HEK293 (cell line): ENCODE results near the gene JADE3.
A peak's percentile ranks its signal among the peaks of the same experiment; 100 is the strongest.

ENCODE experiments used
- CTCF ChIA-PET: fragments of 350-600 bp; formaldehyde crosslinking; extraction: SDS; loops from one replicate; lab custom pipeline; 2021; ENCODE audit warnings: antibody characterized with exemption; lab: Yijun Ruan, JAX
- POLR2A ChIA-PET: fragments of 300-600 bp; formaldehyde crosslinking; extraction: SDS; loops from one replicate; lab custom pipeline; 2020; ENCODE audit warnings: antibody characterized with exemption, inconsistent platforms; lab: Yijun Ruan, JAX
- H3K27ac ChIP-seq: fragments of 200-500 bp; sonication (Bioruptor generic); 2 replicates; pipeline ENCODE4 v1.5.1; 2014; ENCODE audit warnings: low read depth, low read length, control low read depth, inconsistent platforms; ENCODE audit errors: extremely low read depth
- H3K36me3 ChIP-seq, 2 experiments: fragments of 200-500 bp in 1 of 2; sonication (Bioruptor generic) in 1 of 2; 1 replicate in 1 of 2; 2 replicates in 1 of 2; pipeline ENCODE4 v1.5.1; 2014 to 2017; ENCODE audit warnings: inconsistent platforms in 2 of 2, low read length in 2 of 2; ENCODE audit not compliant: control insufficient read depth in 2 of 2, insufficient read depth in 1 of 2
- H3K4me1 ChIP-seq: fragments of 200-500 bp; sonication (Bioruptor generic); 2 replicates; pipeline ENCODE4 v1.5.1; 2014; ENCODE audit warnings: mild to moderate bottlenecking, low read length, inconsistent platforms; ENCODE audit not compliant: control insufficient read depth, insufficient read depth
- H3K4me3 ChIP-seq: 2 replicates; pipeline ENCODE4 v1.5.1; 2011; ENCODE audit warnings: low read depth, mild to moderate bottlenecking, control low read depth, low read length, moderate library complexity
- H3K9me3 ChIP-seq: fragments of 200-500 bp; sonication (Bioruptor generic); 2 replicates; pipeline ENCODE4 v1.5.1; 2014; ENCODE audit warnings: low read depth, low read length, inconsistent platforms; ENCODE audit not compliant: control insufficient read depth, insufficient read depth
- HOXC10 ChIP-seq: sonication (generic); formaldehyde crosslinking; IDR thresholded peaks from 2 replicates; pipeline ENCODE4 v1.8.1; 2023; ENCODE audit warnings: mild to moderate bottlenecking, missing genetic modification reagents
- KLF9 ChIP-seq: fragments of 450-650 bp; formaldehyde crosslinking; IDR thresholded peaks from 2 replicates; pipeline ENCODE4 v1.5.1; 2016; ENCODE audit warnings: missing biosample characterization, missing genetic modification characterization, low read depth
- REPIN1 ChIP-seq: fragments of 450-650 bp; formaldehyde crosslinking; IDR thresholded peaks from 2 replicates; pipeline ENCODE4 v1.5.1; 2017; ENCODE audit warnings: missing biosample characterization, missing genetic modification characterization, low read depth
- SALL2 ChIP-seq: fragments of 450-650 bp; formaldehyde crosslinking; IDR thresholded peaks from 2 replicates; pipeline ENCODE4 v1.5.0; 2017; ENCODE audit warnings: missing biosample characterization, mild to moderate bottlenecking, missing genetic modification characterization, borderline replicate concordance
- WT1 ChIP-seq: fragments of 450-650 bp; formaldehyde crosslinking; IDR thresholded peaks from 2 replicates; pipeline ENCODE4 v1.5.1; 2016; ENCODE audit warnings: missing biosample characterization, missing genetic modification characterization
- ZNF140 ChIP-seq: fragments of 450-650 bp; formaldehyde crosslinking; IDR thresholded peaks from 2 replicates; pipeline ENCODE4 v1.5.1; 2016; ENCODE audit warnings: missing biosample characterization, missing genetic modification characterization
- ZNF302 ChIP-seq: fragments of 450-650 bp; formaldehyde crosslinking; IDR thresholded peaks from 2 replicates; pipeline ENCODE4 v1.5.1; 2016; ENCODE audit warnings: missing biosample characterization, missing genetic modification characterization, low read depth
- ZNF335 ChIP-seq: fragments of 450-650 bp; formaldehyde crosslinking; conservative IDR thresholded peaks from 2 replicates; pipeline ENCODE4 v1.5.1; 2016; ENCODE audit warnings: missing biosample characterization, missing genetic modification characterization
- ZNF394 ChIP-seq: fragments of 450-650 bp; formaldehyde crosslinking; IDR thresholded peaks from 2 replicates; pipeline ENCODE4 v1.5.1; 2016; ENCODE audit warnings: missing biosample characterization, missing genetic modification characterization, mild to moderate bottlenecking, moderate library complexity, borderline replicate concordance
- ZNF423 ChIP-seq: fragments of 450-650 bp; formaldehyde crosslinking; IDR thresholded peaks from 2 replicates; pipeline ENCODE4 v1.5.1; 2016; ENCODE audit warnings: missing biosample characterization, missing genetic modification characterization
- ZNF629 ChIP-seq: fragments of 450-650 bp; formaldehyde crosslinking; IDR thresholded peaks from 2 replicates; pipeline ENCODE4 v1.5.1; 2017; ENCODE audit warnings: missing biosample characterization, missing genetic modification characterization
- ZNF654 ChIP-seq: fragments of 450-650 bp; formaldehyde crosslinking; IDR thresholded peaks from 2 replicates; pipeline ENCODE4 v1.5.1; 2016; ENCODE audit warnings: low read depth, missing biosample characterization, missing genetic modification characterization
- ZNF664 ChIP-seq: fragments of 450-650 bp; formaldehyde crosslinking; IDR thresholded peaks from 2 replicates; pipeline ENCODE4 v1.5.1; 2016; ENCODE audit warnings: missing biosample characterization, missing genetic modification characterization
- ZNF768 ChIP-seq: fragments of 450-650 bp; formaldehyde crosslinking; IDR thresholded peaks from 2 replicates; pipeline ENCODE4 v1.5.1; 2018; ENCODE audit warnings: missing biosample characterization, mild to moderate bottlenecking, missing genetic modification characterization
- TF ChIP-seq, protein P1 (sequence below): fragments of 450-650 bp; formaldehyde crosslinking; conservative IDR thresholded peaks from 2 replicates; pipeline ENCODE4 v1.5.1; 2016; ENCODE audit warnings: low read depth, missing biosample characterization, missing genetic modification characterization
- TF ChIP-seq, protein P2 (sequence below): fragments of 450-650 bp; formaldehyde crosslinking; IDR thresholded peaks from 2 replicates; pipeline ENCODE4 v1.5.1; 2016; ENCODE audit warnings: missing biosample characterization, missing genetic modification characterization
- TF ChIP-seq, protein P3 (sequence below): fragments of 450-650 bp; formaldehyde crosslinking; IDR thresholded peaks from 2 replicates; pipeline ENCODE4 v1.5.1; 2016; ENCODE audit warnings: missing biosample characterization, missing genetic modification characterization
- TF ChIP-seq, protein P4 (sequence below): fragments of 450-650 bp; formaldehyde crosslinking; IDR thresholded peaks from 2 replicates; pipeline ENCODE4 v1.5.1; 2016; ENCODE audit warnings: missing biosample characterization, missing genetic modification characterization
- TF ChIP-seq, protein P5 (sequence below): fragments of 450-650 bp; formaldehyde crosslinking; IDR thresholded peaks from 2 replicates; pipeline ENCODE4 v1.5.1; 2016; ENCODE audit warnings: missing biosample characterization, missing genetic modification characterization

Gene JADE3

DNA sequence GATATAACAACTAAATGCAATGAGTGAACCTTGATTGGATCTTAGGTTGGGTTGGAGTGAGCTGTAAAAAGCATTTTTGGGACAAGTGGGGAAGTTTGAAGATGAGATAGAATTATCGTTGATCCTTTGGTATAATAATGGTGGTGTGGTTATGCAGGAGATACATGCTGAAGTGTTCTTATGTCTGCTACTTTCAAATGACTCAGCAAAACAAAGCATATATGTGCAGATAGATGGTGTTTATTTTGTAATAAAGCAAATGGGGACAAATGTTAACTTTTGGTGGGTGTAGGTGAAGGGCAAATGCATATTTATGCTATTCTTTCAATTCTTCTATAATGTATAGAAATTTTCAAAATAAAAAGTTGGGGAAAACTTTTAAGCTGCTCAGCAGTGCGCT, 49.1 kb upstream of the JADE3 start (continued):
- no peak for TF ChIP-seq ZNF654
- TF ChIP-seq REPIN1 (tag by site-specific recombination): no peak
- TF ChIP-seq ZNF335 (tag by site-specific recombination): no peak

DNA sequence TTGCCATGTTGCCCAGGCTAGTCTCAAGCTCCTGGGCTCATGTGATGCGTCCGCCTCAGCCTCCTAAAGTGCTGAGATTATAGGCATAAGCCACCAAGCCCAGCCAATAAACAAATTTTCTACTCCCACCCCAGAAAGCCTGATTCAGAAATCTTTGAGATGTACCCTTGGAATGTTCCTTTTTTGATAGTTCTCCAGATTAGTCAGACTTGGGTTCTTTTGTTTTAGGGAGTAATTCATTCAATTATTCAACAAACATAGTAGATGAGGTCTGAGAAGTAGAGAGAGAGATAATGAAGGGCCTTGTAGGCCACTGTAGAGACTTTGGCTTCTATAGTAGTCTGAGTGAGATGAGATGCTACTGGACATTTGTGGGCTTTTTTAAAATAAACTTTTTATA, 47.6 kb upstream of the JADE3 start:
- Histone ChIP-seq H3K4me1 (no peaks in the 10 kb centered on the region), H3K36me3 (peaks cover 3 to 5% of the 10 kb centered on the region in 2 experiments; a peak in 2 of 3 replicates), H3K27ac (no peak overlapping the region), H3K4me3 (no peak overlapping the region), H3K9me3 (no peaks in the 10 kb centered on the region)
- POLR2A ChIA-PET: no interaction called here
- 0 out of 2 replicates have a peak, but pooled peaks have one; percentile 11 for TF ChIP-seq ZNF664 (tag by site-specific recombination)
- TF ChIP-seq, protein P1, sequence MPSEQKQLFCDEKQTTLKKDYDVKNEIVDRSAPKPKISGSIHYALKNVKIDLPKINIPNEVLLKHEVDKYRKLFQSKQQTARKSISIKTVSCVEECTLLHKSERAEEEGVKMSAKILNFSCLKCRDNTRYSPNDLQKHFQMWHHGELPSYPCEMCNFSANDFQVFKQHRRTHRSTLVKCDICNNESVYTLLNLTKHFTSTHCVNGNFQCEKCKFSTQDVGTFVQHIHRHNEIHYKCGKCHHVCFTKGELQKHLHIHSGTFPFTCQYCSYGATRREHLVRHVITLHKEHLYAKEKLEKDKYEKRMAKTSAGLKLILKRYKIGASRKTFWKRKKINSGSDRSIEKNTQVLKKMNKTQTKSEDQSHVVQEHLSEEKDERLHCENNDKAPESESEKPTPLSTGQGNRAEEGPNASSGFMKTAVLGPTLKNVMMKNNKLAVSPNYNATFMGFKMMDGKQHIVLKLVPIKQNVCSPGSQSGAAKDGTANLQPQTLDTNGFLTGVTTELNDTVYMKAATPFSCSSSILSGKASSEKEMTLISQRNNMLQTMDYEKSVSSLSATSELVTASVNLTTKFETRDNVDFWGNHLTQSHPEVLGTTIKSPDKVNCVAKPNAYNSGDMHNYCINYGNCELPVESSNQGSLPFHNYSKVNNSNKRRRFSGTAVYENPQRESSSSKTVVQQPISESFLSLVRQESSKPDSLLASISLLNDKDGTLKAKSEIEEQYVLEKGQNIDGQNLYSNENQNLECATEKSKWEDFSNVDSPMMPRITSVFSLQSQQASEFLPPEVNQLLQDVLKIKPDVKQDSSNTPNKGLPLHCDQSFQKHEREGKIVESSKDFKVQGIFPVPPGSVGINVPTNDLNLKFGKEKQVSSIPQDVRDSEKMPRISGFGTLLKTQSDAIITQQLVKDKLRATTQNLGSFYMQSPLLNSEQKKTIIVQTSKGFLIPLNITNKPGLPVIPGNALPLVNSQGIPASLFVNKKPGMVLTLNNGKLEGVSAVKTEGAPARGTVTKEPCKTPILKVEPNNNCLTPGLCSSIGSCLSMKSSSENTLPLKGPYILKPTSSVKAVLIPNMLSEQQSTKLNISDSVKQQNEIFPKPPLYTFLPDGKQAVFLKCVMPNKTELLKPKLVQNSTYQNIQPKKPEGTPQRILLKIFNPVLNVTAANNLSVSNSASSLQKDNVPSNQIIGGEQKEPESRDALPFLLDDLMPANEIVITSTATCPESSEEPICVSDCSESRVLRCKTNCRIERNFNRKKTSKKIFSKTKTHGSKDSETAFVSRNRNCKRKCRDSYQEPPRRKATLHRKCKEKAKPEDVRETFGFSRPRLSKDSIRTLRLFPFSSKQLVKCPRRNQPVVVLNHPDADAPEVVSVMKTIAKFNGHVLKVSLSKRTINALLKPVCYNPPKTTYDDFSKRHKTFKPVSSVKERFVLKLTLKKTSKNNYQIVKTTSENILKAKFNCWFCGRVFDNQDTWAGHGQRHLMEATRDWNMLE (tag by site-specific recombination): no peak
- CTCF ChIA-PET: no interaction called here

DNA sequence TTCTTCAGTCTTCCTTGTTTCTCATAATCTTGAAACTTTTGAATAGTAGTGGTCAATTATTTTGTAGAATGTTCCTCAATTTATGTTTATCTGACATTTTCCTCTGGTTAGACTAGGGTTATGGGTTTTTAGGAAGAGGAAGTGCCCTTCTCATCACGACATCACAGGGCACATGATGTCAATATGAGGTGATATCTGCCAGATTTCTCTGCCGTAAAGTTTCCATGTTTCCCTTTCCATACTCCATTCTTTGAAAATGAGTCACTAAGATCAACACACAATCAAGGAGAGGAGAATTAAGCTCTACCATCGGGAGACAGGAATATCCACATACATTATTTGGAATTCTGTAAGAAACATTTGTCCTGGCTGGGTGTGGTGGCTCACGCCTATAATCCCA, 46.9 kb upstream of the JADE3 start:
- CTCF ChIA-PET: no interaction called here

DNA sequence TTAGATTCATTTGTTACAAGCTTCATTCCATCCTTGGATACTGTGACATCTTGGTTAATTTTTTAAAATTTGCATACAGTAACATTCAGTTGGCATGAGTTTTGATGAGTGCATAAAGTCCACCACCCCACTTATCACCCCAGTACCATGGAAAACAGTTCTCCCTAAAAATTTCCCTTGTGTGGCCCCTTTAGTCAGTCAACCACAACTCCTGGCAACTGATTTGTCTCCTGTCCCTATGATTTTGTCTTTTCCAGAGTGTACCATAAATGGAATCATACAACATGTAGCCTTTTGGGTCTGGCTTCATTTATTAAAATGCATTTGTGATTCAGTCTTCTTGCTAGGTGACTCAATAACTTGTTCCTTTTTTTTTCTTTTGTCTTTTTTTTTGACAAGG, 45.5 kb upstream of the JADE3 start:
- POLR2A ChIA-PET: no interaction called here
- peaks cover 3 to 5% of the 10 kb centered on the region in 2 experiments; a peak in 2 of 3 replicates for H3K36me3 ChIP-seq
- H3K4me3 ChIP-seq: no peak overlapping the region
- CTCF ChIA-PET: no interaction called here
- H3K27ac ChIP-seq: no peak overlapping the region
- no peaks in the 10 kb centered on the region for H3K9me3 ChIP-seq
- no peaks in the 10 kb centered on the region for H3K4me1 ChIP-seq
- TF ChIP-seq KLF9: no peak
- no peak for TF ChIP-seq HOXC10 (CRISPR knock-in tag)
- no peak for TF ChIP-seq ZNF140 (tag by site-specific recombination)
- TF ChIP-seq, protein P2, sequence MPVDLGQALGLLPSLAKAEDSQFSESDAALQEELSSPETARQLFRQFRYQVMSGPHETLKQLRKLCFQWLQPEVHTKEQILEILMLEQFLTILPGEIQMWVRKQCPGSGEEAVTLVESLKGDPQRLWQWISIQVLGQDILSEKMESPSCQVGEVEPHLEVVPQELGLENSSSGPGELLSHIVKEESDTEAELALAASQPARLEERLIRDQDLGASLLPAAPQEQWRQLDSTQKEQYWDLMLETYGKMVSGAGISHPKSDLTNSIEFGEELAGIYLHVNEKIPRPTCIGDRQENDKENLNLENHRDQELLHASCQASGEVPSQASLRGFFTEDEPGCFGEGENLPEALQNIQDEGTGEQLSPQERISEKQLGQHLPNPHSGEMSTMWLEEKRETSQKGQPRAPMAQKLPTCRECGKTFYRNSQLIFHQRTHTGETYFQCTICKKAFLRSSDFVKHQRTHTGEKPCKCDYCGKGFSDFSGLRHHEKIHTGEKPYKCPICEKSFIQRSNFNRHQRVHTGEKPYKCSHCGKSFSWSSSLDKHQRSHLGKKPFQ: no peak
- no peak for TF ChIP-seq ZNF768 (tag by site-specific recombination)
- no peak for TF ChIP-seq ZNF423 (tag by site-specific recombination)
- TF ChIP-seq ZNF629 (tag by site-specific recombination): no peak
- TF ChIP-seq ZNF302 (tag by site-specific recombination): no peak
- TF ChIP-seq WT1: no peak
- no peak for TF ChIP-seq ZNF394 (tag by site-specific recombination)
- no peak for TF ChIP-seq SALL2 (tag by site-specific recombination)
- TF ChIP-seq, protein P3, sequence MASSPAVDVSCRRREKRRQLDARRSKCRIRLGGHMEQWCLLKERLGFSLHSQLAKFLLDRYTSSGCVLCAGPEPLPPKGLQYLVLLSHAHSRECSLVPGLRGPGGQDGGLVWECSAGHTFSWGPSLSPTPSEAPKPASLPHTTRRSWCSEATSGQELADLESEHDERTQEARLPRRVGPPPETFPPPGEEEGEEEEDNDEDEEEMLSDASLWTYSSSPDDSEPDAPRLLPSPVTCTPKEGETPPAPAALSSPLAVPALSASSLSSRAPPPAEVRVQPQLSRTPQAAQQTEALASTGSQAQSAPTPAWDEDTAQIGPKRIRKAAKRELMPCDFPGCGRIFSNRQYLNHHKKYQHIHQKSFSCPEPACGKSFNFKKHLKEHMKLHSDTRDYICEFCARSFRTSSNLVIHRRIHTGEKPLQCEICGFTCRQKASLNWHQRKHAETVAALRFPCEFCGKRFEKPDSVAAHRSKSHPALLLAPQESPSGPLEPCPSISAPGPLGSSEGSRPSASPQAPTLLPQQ (tag by site-specific recombination): no peak
- TF ChIP-seq, protein P4, sequence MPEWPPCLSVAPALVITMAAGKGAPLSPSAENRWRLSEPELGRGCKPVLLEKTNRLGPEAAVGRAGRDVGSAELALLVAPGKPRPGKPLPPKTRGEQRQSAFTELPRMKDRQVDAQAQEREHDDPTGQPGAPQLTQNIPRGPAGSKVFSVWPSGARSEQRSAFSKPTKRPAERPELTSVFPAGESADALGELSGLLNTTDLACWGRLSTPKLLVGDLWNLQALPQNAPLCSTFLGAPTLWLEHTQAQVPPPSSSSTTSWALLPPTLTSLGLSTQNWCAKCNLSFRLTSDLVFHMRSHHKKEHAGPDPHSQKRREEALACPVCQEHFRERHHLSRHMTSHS (tag by site-specific recombination): no peak

More for the DNA sequence above, 46.9 kb upstream of the JADE3 start:
- TF ChIP-seq, protein P5, sequence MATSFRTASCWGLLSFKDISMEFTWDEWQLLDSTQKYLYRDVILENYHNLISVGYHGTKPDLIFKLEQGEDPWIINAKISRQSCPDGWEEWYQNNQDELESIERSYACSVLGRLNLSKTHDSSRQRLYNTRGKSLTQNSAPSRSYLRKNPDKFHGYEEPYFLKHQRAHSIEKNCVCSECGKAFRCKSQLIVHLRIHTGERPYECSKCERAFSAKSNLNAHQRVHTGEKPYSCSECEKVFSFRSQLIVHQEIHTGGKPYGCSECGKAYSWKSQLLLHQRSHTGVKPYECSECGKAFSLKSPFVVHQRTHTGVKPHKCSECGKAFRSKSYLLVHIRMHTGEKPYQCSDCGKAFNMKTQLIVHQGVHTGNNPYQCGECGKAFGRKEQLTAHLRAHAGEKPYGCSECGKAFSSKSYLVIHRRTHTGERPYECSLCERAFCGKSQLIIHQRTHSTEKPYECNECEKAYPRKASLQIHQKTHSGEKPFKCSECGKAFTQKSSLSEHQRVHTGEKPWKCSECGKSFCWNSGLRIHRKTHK (tag by site-specific recombination): no peak
- TF ChIP-seq ZNF629 (tag by site-specific recombination): peak; percentile 48; the same call in 1 of the 2 replicates
- TF ChIP-seq, all 188 proteins: peak for 1
- Histone ChIP-seq H3K9me3 (no peaks in the 10 kb centered on the region), H3K4me3 (no peak overlapping the region), H3K4me1 (no peaks in the 10 kb centered on the region), H3K36me3 (peaks cover 3 to 5% of the 10 kb centered on the region in 2 experiments; a peak in 2 of 3 replicates), H3K27ac (no peak overlapping the region)
- POLR2A ChIA-PET: no interaction called here
